Astrocyte (in vitro differentiated cells and primary cell): ENCODE results near the gene TTC27. TPM values are rescaled to one million over a fixed set of nuclear protein-coding genes. Genes with fewer than 3 reads are reported as not detected.
A peak's percentile ranks its signal among the peaks of the same experiment; 100 is the strongest.

Experiments used
- DNase-seq: peaks from one replicate; pipeline ENCODE4 v3.0.0-alpha.2; 2010; ENCODE audit warnings: low read depth
- FAIRE-seq: peaks from 2 replicates; lab custom pipeline; 2011; peaks lifted over from hg19 to GRCh38; lab: Jason Lieb, UNC
- H2AFZ ChIP-seq: 2 replicates; pipeline ENCODE4 v1.6.0; 2012; ENCODE audit warnings: low read depth, low read length, inconsistent platforms
- H3K27ac ChIP-seq: 2 replicates; pipeline ENCODE4 v1.5.1; 2011; ENCODE audit warnings: low read depth, low read length, inconsistent platforms
- H3K27me3 ChIP-seq: 2 replicates; pipeline ENCODE4 v1.6.0; 2011; ENCODE audit warnings: low read length, inconsistent platforms; ENCODE audit not compliant: insufficient read depth
- H3K36me3 ChIP-seq: 2 replicates; pipeline ENCODE4 v1.5.1; 2011; ENCODE audit warnings: low read length, inconsistent platforms; ENCODE audit not compliant: insufficient read depth
- H3K4me1 ChIP-seq: 2 replicates; pipeline ENCODE4 v1.5.1; 2011; ENCODE audit warnings: low read length, inconsistent platforms; ENCODE audit not compliant: insufficient read depth
- H3K4me2 ChIP-seq: 2 replicates; pipeline ENCODE4 v1.6.0; 2012; ENCODE audit warnings: low read length, inconsistent platforms
- H3K4me3 ChIP-seq: 2 replicates; pipeline ENCODE4 v1.5.1; 2011; ENCODE audit warnings: low read depth, mild to moderate bottlenecking, low read length, inconsistent platforms; ENCODE audit not compliant: insufficient read depth
- H3K79me2 ChIP-seq: 2 replicates; pipeline ENCODE4 v1.6.0; 2012; ENCODE audit warnings: mild to moderate bottlenecking, low read length, inconsistent platforms; ENCODE audit not compliant: insufficient read depth
- H3K9ac ChIP-seq: 2 replicates; pipeline ENCODE4 v1.6.0; 2012; ENCODE audit warnings: mild to moderate bottlenecking, low read length, inconsistent platforms
- H3K9me3 ChIP-seq: 2 replicates; pipeline ENCODE4 v1.5.1; 2012; ENCODE audit warnings: low read depth, mild to moderate bottlenecking, low read length, inconsistent platforms; ENCODE audit not compliant: insufficient read depth
- H4K20me1 ChIP-seq: 2 replicates; pipeline ENCODE4 v1.6.0; 2012; ENCODE audit warnings: low read length, inconsistent platforms; ENCODE audit not compliant: insufficient read depth
- H3K27ac Mint-ChIP-seq: one replicate; pipeline ENCODE4 v1.8.0; 2021; ENCODE audit warnings: mild to moderate bottlenecking, mixed read lengths; ENCODE audit not compliant: unreplicated experiment
- H3K27me3 Mint-ChIP-seq: one replicate; pipeline ENCODE4 v1.8.0; 2021; ENCODE audit warnings: low read depth, mixed read lengths; ENCODE audit not compliant: unreplicated experiment
- H3K36me3 Mint-ChIP-seq: one replicate; pipeline ENCODE4 v1.8.0; 2021; ENCODE audit warnings: low read depth, mixed read lengths; ENCODE audit not compliant: unreplicated experiment
- H3K4me1 Mint-ChIP-seq: one replicate; pipeline ENCODE4 v1.8.0; 2021; ENCODE audit warnings: low read depth, mixed read lengths; ENCODE audit not compliant: unreplicated experiment
- H3K4me3 Mint-ChIP-seq: one replicate; pipeline ENCODE4 v1.8.0; 2021; ENCODE audit warnings: mild to moderate bottlenecking, moderate library complexity, mixed read lengths; ENCODE audit not compliant: unreplicated experiment
- H3K9me3 Mint-ChIP-seq: one replicate; pipeline ENCODE4 v1.8.0; 2021; ENCODE audit warnings: mild to moderate bottlenecking, mixed read lengths; ENCODE audit not compliant: unreplicated experiment
- EZH2 ChIP-seq: IDR thresholded peaks from 2 replicates; pipeline ENCODE4 v1.6.1; 2012; ENCODE audit warnings: mild to moderate bottlenecking, low read length, inconsistent platforms; ENCODE audit not compliant: insufficient read depth
- total RNA-seq: library from RNA; stranded (reverse); gene quantifications from 2 replicates; pipeline ENCODE4 v1.2.1, GENCODE V29; 2021
- TF ChIP-seq, protein P1 (sequence below): IDR thresholded peaks from 2 replicates; pipeline ENCODE4 v1.5.1; 2011; ENCODE audit warnings: low read depth, mild to moderate bottlenecking, inconsistent platforms, low read length, moderate library complexity; ENCODE audit not compliant: insufficient read depth

TTC27 gene
- total RNA-seq, 1 donor from 2014 or later: 25.1 TPM

DNA sequence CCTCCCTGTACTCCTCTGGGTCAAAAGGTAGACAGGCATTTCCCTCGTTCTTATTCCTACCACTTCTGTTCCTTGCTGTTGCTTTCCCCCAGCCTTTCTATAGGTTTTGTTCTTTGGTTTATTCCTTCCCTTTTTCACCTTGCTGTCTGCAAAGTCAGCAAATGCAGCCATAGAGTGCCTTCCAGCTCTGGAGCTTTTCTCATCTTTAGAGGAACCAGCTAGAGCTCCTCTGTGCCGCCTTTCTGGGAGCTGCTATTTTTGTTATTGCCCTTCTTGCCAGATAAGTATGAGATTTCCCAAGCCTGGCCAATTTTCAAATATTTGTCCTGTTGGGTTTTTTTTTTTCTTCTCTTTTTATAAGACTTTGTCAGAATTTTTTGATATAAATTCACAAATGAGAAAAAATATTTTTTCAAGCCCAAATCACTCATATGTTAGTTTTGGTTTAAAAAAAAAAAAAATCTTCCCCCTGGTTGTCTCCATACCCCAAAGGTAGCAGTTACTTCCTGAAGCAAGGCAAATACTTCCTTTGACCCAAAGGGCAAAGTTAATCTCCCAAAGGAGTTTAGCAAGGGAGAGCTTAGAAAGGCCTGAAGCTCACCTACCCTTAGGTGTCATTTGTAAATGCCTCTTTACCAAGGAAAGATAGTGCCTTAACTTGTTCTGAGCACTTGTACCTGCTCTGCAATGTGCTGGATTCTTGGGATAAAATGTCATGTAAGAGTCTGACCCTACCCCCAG is 5.1 kb upstream of the TTC27 start:
- no peak overlapping the region for H2AFZ ChIP-seq
- Mint-ChIP-seq H3K27ac (no peak overlapping the region), H3K27me3 (no peaks in the 10 kb centered on the region), H3K4me1 (peaks cover 6% of the 10 kb centered on the region), H3K9me3 (no peaks in the 10 kb centered on the region), H3K36me3 (peaks cover 11% of the 10 kb centered on the region), H3K4me3 (no peak overlapping the region)
- no peak overlapping the region for H3K4me3 ChIP-seq
- DNase-seq: no peak
- H3K9me3 ChIP-seq: no peaks in the 10 kb centered on the region
- no peaks in the 10 kb centered on the region for H3K79me2 ChIP-seq
- peaks cover 3% of the 10 kb centered on the region for H3K4me1 ChIP-seq
- no peak for FAIRE-seq
- no peak overlapping the region for H3K4me2 ChIP-seq
- no peaks in the 10 kb centered on the region for H4K20me1 ChIP-seq
- H3K36me3 ChIP-seq: peaks cover 18% of the 10 kb centered on the region
- H3K27me3 ChIP-seq: no peaks in the 10 kb centered on the region
- TF ChIP-seq EZH2: no peak
- TF ChIP-seq, protein P1, sequence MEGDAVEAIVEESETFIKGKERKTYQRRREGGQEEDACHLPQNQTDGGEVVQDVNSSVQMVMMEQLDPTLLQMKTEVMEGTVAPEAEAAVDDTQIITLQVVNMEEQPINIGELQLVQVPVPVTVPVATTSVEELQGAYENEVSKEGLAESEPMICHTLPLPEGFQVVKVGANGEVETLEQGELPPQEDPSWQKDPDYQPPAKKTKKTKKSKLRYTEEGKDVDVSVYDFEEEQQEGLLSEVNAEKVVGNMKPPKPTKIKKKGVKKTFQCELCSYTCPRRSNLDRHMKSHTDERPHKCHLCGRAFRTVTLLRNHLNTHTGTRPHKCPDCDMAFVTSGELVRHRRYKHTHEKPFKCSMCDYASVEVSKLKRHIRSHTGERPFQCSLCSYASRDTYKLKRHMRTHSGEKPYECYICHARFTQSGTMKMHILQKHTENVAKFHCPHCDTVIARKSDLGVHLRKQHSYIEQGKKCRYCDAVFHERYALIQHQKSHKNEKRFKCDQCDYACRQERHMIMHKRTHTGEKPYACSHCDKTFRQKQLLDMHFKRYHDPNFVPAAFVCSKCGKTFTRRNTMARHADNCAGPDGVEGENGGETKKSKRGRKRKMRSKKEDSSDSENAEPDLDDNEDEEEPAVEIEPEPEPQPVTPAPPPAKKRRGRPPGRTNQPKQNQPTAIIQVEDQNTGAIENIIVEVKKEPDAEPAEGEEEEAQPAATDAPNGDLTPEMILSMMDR: no peak
- no peak overlapping the region for H3K27ac ChIP-seq
- H3K9ac ChIP-seq: no peak overlapping the region

DNA sequence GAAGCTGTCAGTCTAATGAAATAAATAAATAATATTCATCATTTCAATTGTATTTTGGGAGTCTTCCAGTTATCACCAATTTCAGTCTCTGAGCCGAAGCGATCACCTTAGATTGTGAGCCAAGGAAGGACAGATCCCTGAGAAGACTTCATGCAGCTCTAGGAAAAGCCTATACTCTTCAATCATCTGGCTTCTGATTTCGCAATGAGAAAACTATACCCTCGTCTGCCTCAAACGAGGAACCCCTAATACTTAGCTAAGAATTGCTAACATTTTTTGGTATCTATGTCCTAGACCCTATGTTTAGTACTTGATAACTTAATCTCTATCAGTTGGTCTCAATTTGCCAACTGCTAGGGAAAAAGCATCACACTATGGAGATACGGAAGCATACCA is 4.5 kb upstream of the TTC27 start:
- FAIRE-seq: no peak
- H3K4me1 Mint-ChIP-seq: peaks cover 6% of the 10 kb centered on the region
- Histone ChIP-seq H3K9me3 (no peaks in the 10 kb centered on the region), H3K4me2 (no peak overlapping the region), H3K4me1 (peaks cover 4% of the 10 kb centered on the region), H3K27me3 (no peaks in the 10 kb centered on the region), H3K79me2 (peaks cover 3% of the 10 kb centered on the region), H3K9ac (no peak overlapping the region), H3K27ac (no peak overlapping the region), H4K20me1 (no peaks in the 10 kb centered on the region), H2AFZ (no peak overlapping the region), H3K4me3 (no peak overlapping the region), H3K36me3 (peaks cover 13% of the 10 kb centered on the region)
- no peaks in the 10 kb centered on the region for H3K27me3 Mint-ChIP-seq
- no peak overlapping the region for H3K27ac Mint-ChIP-seq
- DNase-seq: no peak
- peaks cover 9% of the 10 kb centered on the region for H3K36me3 Mint-ChIP-seq
- no peaks in the 10 kb centered on the region for H3K9me3 Mint-ChIP-seq
- TF ChIP-seq, protein P1: no peak
- TF ChIP-seq EZH2: no peak
- peak overlapping the region; percentile 45 for H3K4me3 Mint-ChIP-seq

DNA sequence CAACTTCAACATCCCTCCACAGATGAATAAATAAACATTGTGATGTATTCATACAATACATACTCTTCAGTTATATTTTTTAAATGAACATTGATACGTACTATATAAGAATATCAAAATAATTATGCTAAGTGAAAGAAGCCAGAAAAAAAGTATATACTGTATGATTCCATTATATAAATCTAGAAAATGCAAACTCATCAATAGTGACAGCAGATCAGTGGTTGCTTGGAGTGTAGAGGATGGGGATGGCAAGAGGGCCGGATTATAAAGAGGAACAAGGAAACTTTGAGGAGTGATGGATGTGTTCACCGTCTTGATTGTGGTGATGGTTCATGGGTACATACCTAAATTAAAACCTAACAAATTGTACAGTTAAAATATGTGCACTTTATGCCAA is 3.0 kb upstream of the TTC27 start:
- TF ChIP-seq, protein P1: no peak
- no peak for TF ChIP-seq EZH2
- DNase-seq (no peak), FAIRE-seq (no peak)
- no peaks in the 10 kb centered on the region for H3K27me3 Mint-ChIP-seq
- H4K20me1 ChIP-seq: no peaks in the 10 kb centered on the region
- peaks cover 9% of the 10 kb centered on the region for H3K36me3 Mint-ChIP-seq
- no peak overlapping the region for H3K27ac ChIP-seq
- H3K4me2 ChIP-seq: no peak overlapping the region
- no peak overlapping the region for H3K4me3 Mint-ChIP-seq
- H3K9ac ChIP-seq: no peak overlapping the region
- H3K4me3 ChIP-seq: no peak overlapping the region
- no peak overlapping the region for H2AFZ ChIP-seq
- H3K4me1 ChIP-seq: peaks cover 4% of the 10 kb centered on the region
- H3K36me3 ChIP-seq: peaks cover 5% of the 10 kb centered on the region
- H3K9me3 ChIP-seq: no peaks in the 10 kb centered on the region
- H3K27me3 ChIP-seq: no peaks in the 10 kb centered on the region
- H3K27ac Mint-ChIP-seq: no peak overlapping the region
- no peaks in the 10 kb centered on the region for H3K9me3 Mint-ChIP-seq
- H3K79me2 ChIP-seq: peaks cover 15% of the 10 kb centered on the region
- peaks cover 9% of the 10 kb centered on the region for H3K4me1 Mint-ChIP-seq
